NCI-H1048 (cell line): Measurements from ENCODE around the gene PACS1.
"Not testable (repeated sequence)": the region's sequence is repeated elsewhere in the genome, so short reads cannot be mapped to it uniquely, and the experiment has no call there.

Source experiments
- DNase-seq: peaks from one replicate; lab custom pipeline; 2025; lab: John Stamatoyannopoulos, UW

The PACS1 gene

DNA sequence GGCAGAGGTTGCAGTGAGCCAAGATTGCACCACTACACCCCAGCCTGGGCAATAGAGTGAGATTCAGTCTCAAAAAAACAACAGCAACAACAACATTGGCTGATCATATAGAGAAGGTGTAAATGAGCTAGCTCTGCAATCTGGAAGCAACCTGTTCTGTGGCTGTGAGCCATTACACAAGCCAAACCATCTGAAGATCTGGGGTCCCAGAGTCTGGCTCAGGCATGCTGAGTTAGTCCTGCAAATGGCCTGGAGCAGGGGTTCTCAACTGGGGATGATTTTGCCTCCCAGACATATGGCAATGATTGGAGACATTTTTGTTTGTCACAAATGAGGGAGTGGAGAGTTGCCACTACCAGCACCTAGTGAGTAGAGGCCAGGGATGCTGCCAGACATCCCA, 156.0 kb downstream of the PACS1 start:
- no peak for DNase-seq

DNA sequence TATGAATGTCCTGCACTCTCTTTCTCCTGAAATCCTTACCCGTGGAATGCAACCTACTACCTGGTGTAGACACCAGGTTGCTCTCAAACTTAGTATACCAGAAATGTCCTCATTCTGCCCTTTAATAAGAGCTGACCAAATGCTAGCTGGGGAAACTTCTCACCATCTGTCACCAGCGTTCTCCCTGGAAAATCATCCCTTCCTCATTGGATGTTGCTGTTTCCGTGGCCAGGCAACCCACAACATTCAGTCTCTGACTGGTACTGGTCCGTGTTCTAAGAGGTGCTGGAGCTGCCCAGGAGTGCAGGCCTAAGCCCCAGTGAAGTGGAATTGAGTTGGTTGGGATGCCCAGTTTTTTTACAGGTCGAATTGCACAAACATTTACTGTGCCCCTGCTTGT, 157.6 kb downstream of the PACS1 start:
- DNase-seq, result no peak

DNA sequence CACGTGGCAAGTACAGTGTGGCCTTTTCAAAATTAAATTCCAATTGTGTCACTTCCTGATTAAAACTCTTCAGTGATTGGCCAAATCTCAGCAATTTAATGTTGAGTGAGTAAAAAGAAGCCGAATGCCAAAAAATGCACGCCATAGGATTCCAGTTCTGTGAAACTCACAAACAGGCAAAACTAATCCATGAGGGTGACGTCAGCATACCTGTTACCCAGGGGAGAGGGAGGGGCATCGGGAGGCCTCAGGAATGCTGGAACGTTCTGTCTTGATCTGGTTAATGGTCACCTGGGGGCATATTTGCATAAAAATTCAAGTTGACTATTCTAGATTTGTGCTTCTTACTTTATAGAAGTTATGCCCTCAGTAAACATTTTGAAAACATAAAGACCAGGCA, 158.4 kb downstream of the PACS1 start:
- peak; percentile 55 for DNase-seq

DNA sequence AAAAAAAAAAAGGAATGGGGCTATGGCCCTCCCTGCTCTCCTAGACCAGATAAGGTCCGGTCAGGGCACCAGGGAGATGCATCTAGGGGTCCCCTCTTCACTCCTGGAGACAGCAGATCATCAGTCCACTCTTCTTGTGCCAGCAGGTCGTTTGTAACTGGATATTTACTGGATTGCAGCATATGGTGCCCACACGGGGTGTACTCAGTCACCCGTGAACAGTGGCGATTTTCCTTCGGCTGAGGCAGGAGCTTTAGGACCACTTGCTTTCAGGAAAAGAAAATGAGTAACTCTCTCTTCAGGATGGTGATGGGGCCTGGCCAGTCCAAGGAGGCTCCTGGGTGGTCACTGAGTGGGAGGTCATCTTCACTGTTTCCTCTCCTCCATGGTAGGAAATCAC, 160.1 kb downstream of the PACS1 start:
- DNase-seq, result no peak

DNA sequence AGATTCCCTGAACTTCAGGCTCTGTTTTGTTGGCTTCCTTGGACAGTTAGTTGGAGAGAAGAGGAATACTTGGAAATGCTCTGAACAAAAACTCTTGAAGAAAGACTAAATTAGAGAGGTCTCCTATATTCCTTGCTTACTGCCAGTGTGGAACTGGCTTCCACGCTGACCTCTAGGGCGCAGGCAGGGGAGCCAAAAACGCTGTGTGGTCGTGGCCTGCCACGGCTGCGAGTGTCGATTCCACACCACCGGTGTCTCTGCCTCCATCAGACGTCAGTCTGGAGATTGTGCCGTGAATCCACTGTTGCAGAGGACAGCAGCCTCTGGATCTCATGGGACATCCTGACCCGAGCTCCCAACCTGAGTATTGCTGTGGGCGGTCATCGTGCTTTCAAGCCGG, 160.9 kb downstream of the PACS1 start:
- no peak for DNase-seq

DNA sequence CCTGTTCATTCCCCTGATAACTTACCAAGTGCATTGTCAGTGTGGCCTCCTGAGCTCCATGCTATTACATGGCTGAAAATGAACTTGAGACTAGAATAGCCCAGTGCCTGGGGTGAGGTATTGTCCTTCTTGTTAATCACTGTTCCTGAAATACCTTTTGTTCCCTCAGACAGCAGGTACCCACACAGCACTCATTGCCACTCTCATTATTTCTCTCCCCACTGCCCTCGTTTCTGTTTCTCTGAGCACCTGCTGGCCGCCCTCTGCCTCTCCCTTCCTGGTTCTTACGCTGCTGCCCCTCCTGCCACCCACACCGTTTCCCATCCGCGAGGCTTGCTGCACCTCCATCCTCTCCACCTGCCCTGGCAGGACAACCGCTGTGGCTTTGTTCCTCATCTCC, 161.5 kb downstream of the PACS1 start:
- DNase-seq, result no peak

DNA sequence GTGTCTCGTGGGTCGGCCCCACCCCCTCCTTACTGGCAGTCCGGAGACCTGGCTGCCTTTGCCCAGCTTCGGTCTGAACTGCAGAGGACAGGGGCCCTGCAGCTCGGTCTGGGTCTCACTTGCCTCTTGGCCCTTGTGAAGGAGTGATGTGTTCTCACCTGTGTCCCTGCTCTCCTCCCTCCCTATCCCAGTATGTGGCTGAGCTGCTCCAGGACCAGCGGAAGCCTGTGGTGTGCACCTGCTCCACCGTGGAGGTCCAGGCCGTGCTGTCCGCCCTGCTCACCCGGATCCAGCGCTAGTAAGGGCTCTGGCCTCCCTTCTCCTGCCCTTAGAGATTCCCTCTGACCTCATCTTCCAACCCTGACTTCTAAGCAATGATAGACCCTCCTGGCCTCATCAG, 162.7 kb downstream of the PACS1 start:
- no peak for DNase-seq

DNA sequence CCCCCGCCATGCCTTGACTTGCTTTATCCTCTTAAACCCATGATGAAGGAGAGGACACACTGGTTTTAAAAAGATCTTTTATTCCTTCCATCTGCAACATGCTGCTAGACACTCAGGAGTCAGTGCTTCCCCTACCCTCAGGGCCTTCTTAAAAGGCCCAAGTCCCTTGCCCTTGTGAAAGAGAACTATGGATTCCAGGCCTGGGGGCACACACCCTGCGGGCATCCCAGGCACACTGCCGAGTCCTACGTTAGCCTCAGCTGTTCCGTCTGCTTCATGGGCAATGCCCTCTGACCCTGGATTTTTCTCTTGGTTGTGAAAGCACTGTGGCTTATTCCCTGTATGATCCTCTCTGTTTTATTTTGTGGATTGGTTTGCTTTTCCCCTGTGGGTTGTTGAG, 163.2 kb downstream of the PACS1 start:
- no peak for DNase-seq

DNA sequence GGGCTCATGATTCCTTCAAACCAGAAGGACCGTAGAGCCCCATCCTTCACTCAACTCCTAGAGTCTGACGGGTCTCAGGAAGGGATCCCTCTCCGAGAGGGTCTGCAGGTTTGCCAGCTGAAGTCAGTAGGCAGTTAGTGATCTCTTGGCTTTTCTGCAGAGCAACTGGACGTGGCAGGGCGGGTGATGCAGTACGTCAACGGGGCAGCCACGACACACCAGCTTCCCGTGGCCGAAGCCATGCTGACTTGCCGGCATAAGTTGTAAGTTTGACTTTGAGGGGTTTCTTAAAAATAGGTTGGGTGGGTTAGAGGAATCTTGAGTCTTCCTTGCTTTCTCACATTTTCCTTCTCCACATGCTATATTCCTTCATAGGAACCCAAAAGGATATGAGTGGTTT, 165.1 kb downstream of the PACS1 start:
- DNase-seq, result no peak

DNA sequence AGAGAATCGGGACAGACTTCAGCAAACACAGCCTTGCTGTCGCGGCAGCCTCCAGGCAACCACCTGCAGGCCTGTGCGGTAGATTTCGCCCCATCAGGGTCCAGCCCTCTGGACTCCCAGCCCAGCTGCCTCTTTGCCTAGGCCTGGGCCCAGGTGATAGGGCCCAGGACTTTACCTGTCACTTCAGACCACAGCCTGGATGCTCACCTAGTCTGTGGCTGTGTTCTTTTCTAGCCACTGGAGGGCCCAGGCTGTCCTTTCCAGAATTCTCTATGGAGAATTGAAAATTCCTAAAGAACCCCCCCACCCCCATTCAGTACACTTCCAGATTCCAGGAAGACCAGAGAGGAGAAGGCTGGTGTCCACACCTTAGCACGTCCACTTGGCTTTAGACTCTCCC, 167.8 kb downstream of the PACS1 start:
- no peak for DNase-seq

DNA sequence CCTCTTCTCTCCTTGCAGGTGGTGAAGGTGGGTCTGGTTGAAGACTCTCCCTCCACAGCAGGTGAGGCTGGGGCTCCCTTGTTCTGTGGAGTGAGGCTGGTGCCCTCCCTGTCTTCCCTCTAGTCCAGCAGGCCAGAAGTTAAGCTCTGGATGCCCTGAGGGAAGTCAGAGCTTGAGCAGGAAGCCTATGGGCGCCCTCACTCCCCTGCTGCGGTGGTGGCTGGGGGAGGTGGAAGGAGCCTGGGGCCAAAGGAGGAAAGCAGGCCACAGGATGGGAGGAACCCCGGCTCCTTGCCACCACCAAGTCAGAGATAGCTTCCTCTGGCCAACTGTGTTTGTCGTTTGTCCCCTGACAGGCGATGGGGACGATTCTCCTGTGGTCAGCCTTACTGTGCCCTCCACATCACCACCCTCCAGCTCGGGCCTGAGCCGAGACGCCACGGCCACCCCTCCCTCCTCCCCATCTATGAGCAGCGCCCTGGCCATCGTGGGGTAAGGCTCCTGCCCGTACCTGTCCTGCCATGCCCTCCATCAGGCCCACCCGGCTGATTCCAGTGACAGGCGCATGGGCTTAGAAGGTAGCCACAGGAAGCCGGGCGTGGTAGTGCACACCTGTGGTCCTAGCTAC, 168.8 kb downstream of the PACS1 start:
- DNase-seq, result no peak

DNA sequence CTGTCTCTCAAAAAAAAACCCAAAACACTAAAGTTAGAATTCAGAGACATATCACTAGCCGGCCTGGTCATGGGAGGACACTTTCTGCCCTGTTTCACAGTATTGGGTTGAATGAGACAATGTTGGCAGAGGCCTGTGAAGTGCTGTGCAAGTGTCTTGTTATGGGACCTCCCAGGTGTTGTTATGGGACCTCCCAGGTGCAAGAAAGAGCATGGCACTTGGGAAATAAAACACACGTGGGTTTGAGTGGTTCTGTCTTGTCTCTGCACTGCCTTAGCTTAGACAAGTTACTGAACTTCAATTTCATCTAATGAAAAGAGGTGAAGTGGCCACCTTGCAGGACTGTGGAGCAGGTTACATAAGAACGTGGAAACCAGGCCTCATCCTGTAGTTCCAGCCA, 169.4 kb downstream of the PACS1 start:
- DNase-seq, result no peak

DNA sequence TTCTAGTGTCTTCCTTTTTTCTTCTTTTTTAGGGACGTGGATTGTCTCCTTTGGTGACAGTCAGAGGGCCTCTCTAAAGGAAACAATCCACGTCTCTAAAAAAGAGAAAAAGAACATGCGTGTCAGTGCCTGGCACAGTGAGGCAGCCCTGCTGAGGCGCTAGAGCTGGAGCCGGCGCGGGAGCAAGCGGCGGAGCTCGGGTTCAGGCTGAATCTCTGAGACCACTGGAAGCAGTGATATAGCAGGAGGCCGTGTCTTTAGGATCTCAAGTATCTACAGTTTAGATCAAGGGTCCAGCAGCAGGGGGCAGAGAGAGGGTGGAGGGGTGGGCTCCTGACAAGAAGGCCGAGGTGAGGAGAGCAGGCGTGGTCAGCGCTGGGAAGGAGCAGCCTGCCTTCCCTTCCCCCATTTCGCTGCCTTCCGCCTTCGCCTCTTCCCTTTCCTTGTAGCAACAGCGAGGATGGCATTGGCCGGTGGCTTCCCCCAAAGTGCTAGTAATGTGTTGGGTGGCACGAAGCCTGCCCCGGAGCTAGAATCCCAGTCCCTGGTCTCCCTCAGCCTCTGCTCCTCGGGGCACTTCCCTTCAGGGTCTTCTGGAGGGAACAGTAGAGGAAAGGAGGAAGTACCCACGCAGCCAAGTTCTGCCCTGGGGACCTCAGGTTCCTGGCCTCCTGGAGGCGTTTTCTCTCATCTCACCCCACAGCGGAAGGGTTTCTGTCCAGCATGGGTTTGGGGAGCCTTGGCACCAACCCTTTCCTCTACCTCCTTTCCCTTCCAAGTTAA, 170.1 kb downstream of the PACS1 start:
- DNase-seq, result no peak

DNA sequence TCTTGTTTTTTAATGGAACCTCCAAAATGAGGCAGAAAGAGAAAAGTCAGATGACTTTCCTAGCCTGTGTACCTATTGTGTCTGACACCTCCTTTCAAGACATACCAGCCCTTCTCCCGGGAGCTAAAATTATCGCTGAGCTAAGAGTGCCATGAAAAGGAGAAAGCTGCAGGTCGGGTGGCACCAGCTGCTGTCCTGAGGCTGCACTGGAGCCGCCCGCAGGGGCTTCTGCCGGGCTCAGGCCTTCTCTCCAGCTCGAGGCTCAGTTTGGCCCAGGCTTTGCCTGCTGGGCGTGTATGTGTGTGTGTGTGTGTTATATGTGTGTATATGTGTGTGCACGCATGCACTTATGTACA, 170.7 kb downstream of the PACS1 start:
- no peak for DNase-seq

DNA sequence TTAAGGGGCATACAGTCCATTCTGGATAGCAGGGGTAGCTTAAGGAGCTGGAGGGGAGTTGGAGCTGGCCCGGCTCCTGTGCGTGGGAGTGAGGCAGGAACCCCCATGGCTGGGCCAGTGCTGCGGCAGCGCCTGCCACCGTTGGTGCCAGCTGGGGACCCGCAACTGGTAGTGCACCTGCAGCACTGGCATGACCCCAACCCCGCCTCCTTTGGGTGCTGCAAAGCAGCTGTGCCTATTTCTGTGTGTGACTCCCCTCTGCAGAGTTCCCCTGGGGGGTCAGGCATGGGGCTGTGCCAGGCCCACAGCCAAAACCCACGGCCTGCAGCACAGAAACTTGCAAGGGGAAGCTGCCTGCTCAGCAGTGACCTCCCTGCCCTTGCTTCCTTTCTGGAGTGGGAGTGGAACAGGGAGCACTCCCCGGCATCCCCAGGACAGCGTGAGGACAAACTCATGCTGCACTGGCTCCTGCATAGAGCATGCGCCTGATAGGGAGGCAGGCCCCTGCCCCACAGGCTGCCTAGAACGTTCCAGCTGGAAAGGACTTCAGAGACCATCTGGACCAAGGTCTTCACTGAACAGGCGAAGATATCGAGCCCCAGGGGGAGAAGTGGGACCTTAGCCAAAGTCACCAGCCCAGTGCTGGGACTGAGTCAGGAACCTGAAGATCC, 172.2 kb downstream of the PACS1 start:
- no peak for DNase-seq

DNA sequence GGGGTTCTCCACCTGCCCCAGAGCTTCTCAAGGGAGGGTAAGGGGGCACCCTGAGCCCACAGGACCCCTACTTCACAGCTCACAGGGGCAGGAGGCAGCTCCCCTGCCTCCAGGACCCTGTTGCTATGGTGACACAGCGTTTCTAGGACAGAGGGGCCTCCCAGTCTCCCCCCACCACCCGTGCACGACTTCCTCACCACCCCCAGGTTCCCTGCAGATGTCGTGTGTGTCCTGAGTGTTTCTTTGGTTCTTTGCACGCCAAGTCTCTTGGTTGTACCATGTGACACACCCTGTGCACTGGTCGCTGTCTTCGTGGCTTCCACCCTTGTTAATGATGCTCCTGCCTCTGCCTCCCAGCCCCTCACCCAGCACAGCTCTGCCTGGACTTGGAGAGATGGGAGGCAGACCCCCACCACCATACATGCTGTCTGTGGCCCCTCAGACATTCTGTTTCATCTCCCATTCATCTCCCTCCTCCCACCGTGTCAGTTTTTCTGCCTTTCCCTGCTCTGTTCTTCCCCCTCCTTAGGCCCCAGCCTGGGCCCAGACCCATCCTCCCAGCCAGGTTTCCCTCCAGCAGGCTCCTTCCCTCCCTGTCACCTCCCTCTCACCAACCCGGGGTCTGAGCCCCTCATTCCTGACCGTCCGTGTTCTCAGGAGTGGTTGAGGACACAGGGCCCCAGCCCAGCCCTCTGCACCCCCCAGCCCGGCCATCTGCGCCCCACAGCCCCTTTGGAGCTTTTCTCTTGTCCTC, 173.9 kb downstream of the PACS1 start:
- no peak for DNase-seq

DNA sequence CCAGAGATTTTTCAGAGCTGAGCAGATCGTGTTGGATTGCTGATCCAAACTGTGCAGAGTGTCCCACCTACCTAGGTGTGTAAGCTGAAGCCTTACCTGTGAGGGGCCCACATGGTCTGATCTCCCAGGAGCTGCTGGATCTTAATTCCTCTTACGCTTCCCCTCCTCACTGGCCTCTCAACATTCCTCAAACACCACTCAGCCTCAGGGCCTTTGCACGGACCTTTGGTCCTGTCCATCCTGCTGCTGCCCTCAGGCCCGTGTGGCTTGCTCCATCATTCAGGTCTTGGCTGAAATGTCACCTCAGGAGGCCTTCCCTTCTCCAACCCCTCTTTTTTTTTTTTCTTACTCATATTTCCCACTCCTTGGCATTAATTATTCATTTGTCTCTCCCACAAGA, 177.2 kb downstream of the PACS1 start:
- DNase-seq, result no peak

DNA sequence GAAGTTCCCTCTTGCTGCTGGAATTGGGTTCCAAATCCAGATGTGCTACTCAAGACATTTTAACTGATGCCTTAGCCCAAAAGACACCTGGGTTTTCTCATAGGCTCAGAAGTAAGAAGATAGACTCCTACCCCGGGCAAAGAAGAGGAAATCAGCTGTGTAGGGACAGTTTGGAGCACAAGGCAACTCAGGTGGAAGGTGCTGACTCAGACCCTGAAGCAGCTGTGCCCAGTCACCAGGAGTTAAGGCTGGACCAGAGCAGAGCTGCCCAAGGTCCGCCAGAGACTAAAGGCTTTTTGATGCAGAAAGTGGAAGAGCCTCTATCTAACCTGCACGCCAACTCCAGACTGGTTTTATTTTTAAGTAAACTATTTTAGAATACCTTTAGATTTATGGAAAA, 177.7 kb downstream of the PACS1 start:
- no peak for DNase-seq

DNA sequence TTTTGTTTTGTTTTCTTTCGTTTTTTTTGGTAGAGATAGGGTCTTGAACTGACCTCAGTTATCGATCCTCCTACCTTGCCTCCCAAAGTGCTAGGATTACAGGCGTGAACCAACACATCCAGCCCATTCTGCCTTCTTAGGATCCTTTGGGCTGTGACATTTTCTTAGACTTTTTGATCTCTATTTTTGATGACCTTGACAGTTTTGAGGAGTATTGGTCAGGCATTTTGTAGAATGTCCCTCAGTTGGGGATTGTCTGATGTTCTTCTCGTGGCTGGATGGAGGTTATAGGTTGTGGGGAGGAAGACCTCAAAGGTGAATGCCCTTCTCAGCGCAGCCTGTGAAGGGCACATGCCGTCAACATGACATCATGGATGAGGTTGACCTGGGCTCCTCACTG, 178.8 kb downstream of the PACS1 start:
- no peak for DNase-seq

DNA sequence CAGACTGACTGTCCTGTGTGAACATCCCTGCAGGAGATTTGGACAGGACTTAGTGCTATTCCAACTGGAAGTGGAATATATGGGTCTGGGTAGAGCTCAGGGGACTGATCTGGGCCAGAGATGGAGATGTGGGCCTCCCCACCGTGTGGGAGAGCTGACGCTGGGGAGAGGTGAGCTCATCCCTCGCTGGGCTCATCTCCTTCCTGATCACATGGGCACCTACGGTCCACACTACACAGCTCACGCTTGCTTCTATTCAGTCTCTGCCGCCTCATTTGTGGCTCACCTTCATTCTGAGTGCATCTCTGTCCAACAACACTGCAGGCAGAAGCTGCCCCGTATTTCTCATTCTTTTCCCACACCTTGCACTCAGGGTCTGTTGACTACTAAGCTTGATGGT, 181.7 kb downstream of the PACS1 start:
- no peak for DNase-seq

DNA sequence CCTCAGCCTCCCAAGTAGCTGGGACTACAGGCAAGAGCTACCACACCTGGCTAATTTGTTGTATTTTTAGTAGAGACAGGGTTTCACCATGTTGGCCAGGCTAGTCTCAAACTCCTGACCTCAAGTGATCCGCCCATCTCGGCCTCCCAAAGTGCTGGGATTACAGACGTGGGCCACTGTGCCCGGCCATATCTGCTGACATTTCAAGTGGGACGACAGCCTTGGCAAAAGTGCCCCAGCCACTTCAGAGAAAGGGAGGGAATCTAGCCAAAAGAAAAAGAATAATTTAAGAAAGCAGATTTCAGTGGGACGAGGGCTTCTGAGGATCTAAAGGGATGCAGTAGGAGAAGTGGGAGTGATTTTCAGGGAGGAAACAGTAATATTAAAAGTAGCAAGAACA, 183.0 kb downstream of the PACS1 start:
- not testable (repeated sequence) for DNase-seq

DNA sequence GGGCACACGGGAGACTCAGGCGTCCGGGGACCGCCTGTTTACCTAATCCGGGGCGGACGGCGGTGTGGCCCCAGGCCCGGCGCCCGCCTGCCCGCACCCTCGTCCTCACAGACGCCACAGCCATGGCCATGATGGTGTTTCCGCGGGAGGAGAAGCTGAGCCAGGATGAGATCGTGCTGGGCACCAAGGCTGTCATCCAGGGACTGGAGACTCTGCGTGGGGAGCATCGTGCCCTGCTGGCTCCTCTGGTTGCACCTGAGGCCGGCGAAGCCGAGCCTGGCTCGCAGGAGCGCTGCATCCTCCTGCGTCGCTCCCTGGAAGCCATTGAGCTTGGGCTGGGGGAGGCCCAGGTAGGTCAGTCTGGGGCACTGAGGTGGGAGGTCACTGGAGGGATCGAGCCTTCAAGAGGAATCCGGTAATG, 188.4 kb downstream of the PACS1 start:
- DNase-seq, result no peak

DNA sequence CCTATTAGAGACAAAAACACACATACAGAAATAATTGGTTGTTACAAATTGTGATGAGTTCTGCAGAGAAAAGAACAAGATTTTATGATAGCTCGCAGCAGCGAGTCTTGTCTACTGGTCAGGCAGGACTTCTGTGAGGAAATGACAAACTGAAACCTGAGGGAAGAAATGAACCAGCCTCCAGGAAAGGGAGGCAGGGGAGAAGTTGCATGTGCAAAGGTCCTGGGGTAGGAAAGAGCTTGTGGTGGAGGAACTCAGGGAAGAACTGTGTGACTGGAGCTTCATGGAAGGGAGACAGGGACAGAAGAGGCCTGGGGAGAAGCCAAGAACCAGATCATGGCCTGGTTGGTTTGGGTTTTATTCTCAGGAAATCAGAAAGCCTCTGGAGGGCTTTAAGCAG, 189.2 kb downstream of the PACS1 start:
- no peak for DNase-seq
